HG03095 (cell line): ENCODE data around the gene GAPDH.
"Not testable (repeated sequence)": the region's sequence is repeated elsewhere in the genome, so short reads cannot be mapped to it uniquely, and the experiment has no call there.

Source experiments
- ATAC-seq: cut with Tn5 transposase; IDR thresholded peaks from one replicate; pipeline ENCODE4 v1.9.1; 2021; ENCODE audit warnings: moderate library complexity; ENCODE audit not compliant: unreplicated experiment

The GAPDH gene

DNA sequence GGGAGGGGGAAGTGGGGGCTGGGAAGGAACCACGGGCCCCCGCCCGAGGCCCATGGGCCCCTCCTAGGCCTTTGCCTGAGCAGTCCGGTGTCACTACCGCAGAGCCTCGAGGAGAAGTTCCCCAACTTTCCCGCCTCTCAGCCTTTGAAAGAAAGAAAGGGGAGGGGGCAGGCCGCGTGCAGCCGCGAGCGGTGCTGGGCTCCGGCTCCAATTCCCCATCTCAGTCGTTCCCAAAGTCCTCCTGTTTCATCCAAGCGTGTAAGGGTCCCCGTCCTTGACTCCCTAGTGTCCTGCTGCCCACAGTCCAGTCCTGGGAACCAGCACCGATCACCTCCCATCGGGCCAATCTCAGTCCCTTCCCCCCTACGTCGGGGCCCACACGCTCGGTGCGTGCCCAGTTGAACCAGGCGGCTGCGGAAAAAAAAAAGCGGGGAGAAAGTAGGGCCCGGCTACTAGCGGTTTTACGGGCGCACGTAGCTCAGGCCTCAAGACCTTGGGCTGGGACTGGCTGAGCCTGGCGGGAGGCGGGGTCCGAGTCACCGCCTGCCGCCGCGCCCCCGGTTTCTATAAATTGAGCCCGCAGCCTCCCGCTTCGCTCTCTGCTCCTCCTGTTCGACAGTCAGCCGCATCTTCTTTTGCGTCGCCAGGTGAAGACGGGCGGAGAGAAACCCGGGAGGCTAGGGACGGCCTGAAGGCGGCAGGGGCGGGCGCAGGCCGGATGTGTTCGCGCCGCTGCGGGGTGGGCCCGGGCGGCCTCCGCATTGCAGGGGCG is at the start of gene GAPDH:
TSS of gene GAPDH (plus strand) at position 595 of the 772 bp plus-strand sequence. CDS start 316 bp downstream, outside the sequence.
- peak; percentile 58 for ATAC-seq

DNA sequence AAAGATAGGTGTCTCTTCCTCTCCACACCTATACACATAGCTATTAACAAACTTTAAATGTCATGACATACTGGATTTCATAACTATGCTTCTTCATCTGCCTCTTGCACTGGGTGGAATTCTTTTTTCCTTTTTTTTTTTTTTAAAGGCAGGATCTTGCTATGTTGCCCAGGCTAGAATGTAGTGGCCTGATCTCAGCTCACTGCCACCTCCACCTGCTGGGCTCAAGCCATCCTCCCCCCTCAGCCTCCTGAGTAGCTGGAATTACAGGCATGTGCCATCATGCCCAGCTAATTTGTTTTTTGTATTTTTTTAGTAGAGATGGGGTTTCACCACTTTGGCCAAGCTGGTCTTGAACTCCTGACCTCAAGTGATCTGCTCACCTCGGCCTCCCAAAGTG is 46.1 kb upstream of the GAPDH start:
- no peak for ATAC-seq

DNA sequence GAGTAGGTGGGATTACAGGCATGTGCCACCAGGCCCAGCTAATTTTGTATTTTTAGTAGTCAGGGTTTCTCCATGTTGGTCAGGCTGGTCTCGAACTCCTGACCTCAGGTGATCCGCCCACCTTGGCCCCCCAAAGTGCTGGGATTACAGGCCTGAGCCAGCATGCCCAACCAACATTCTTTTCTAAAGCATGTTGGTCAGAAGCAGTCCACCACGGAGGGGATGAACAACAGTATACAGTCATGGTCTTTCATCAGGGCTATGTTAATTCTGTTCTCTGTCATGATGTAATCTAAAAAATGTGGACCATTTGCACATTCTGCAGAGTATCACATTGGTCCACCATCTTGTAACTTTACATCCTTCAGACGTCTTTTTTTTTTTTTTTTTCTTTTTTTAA is 44.9 kb upstream of the GAPDH start:
- no peak for ATAC-seq

DNA sequence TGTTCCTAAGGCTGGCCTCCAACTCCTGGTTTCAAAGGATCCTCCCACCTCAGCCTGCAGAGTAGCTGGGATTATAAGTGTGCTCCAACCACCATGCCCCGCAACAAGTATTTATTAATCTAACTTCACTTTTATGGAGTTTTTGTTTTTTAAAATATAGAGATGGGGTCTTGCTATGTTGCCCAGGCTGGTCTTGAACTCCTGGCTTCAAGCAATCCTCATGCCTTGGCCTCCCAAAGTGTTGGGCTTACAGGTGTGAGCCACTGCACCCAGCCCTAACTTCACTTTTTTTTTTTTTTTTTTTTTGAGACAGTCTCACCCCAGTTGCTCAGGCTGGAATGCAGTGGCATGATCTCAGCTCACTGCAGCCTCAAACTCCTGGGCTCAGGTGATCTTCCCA is 43.6 kb upstream of the GAPDH start:
- not testable (repeated sequence) for ATAC-seq

DNA sequence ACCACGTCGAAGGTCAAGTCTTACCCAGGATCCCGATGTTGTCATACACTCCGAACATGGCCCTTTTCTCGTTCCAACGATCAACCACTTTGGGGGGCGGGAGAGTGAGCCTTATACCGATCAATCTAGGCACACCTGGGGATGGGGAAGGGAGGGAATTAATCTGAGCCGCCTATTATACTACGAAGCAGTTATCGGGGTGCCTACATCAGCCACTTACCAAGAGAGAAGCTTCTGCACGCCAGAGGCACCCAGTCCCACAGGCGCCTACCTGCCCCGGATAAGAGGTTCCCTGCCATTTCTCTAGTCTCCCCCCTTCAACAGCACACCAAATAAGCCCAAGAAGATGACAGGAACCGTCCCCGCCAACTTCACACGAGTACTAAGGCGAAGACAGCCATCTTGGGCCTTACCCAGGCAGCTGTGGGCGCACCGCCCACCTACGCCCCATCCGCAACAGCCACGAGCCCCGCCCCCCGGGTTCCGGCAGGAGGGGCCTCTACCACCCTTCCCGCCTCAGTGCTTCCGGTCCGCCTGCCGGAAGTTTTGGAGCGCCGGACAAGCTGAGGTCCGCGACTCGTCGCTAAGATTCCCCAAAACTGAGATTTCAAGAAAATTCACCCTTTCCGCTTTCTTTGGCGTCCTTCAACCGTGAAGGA is 41.4 kb upstream of the GAPDH start, which contains the start of gene MRPL51:
TSS of gene MRPL51 (minus strand) at position 425 of the 659 bp plus-strand sequence. CDS start at position 299, 126 bp downstream.
- peak; percentile 51 for ATAC-seq

DNA sequence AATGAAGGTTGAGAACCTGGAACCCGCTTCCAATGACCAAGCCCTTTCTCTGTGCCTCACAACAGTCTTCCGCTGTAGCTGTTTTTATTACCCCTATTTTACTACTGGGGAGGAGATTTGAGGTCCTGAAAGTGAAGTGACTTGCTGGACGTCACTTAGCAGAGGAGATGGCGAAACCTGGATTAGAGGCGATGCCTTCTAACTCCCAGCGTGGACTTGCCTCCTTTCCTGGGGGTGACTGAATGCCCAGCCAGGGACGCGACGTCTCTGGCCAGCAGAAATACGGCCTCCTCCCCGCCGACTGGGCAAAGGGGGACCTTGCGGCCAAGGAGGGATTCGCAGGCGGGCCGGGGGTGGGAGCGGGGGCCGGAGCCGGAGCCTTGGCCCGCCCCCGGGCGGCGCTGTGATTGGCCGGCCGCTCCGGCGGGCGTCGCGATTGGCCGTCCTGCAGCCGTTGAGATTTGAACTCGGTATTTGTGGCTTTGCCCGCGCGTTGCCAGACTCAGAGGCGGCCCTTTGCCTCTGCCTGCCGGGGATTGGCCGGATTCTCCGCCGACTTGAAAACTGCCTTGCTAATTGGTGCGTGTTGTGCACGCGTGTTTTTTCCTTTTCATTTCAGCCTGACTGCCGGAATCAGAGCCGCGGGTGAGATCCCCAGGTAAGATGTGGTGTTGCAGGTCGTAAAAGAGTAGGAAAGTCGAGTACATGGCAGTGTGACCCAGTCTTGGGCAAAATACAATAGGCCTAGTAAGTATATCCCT is 40.6 kb upstream of the GAPDH start, which contains the start of gene NCAPD2:
TSS of gene NCAPD2 (plus strand) at position 606 of the 761 bp plus-strand sequence. CDS start 997 bp downstream, outside the sequence.
- ATAC-seq, result peak; percentile 81

DNA sequence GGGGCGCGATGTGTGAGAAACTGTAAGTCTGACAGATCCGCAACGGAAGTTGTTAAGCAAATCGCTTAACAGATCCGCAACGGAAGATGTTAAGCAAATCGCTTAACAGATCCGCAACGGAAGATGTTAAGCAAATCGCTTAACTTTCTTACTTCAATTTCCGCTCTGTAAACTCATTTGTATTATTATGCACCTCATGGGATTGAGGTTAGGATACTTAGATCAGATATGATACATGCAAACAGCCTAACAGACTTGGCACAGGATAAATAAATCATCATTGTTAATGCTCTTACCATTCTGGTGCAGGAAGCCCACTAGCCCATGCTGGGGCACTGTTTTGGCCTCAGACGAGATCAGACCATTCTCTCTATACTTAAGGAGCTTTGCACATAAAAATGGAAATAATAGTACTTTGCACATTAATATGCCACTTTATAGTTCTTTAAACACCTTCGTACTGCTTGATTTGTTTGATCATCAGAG is 40.0 kb upstream of the GAPDH start:
- ATAC-seq, result no peak

DNA sequence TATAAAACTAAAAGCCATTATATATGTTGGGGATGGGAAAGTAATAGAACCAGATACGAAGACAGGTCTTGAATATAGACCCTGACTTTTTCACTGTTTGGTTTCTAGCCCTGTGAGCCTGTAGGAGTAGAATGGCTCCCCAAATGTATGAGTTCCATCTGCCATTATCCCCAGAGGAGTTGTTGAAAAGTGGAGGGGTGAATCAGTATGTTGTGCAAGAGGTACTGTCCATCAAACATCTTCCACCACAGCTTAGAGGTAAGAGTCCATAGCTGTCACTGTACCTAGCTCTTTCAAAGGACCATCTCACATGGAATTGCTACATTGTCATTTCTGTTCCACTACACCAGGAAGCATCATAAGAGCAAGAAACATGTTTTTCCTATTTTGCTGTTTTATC is 39.3 kb upstream of the GAPDH start:
- ATAC-seq, result no peak

DNA sequence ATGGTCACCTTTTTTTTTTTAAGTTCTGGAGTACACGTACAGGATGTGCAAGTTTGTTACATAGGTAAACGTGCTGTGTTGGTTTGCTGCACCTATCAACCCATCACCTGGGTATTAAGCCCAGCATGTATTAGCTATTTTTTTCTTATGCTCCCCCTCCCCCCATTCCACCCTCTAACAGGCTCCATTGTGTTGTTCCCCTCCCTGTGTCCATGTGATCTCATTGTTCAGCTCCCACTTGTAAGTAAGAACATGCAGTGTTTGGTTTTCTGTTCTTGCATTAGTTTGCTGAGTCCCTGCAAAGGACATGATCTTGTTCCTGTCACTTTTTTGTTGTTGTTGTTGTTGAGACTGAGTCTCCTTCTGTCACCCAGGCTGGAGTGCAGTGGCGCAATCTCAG is 37.0 kb upstream of the GAPDH start:
- ATAC-seq, result not testable (repeated sequence)

DNA sequence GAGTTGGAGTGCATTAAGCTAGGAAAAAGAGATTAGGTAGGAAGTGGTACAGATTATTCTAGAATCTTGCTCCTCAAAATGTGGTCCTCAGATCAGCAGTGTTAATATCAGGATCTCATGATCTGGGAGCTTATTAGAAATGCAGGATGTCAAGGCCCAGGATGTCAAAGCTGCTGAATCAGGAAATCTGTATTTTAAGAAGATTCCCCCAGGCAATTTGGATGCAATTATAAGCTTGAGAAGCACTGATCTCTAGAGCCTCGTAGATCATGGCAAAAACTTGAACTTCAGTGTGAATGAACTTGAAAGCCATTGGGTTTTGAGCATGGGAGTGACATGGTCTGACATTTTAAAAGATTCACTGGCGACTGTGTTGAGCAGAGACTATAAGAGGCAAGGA is 33.9 kb upstream of the GAPDH start:
- no peak for ATAC-seq

DNA sequence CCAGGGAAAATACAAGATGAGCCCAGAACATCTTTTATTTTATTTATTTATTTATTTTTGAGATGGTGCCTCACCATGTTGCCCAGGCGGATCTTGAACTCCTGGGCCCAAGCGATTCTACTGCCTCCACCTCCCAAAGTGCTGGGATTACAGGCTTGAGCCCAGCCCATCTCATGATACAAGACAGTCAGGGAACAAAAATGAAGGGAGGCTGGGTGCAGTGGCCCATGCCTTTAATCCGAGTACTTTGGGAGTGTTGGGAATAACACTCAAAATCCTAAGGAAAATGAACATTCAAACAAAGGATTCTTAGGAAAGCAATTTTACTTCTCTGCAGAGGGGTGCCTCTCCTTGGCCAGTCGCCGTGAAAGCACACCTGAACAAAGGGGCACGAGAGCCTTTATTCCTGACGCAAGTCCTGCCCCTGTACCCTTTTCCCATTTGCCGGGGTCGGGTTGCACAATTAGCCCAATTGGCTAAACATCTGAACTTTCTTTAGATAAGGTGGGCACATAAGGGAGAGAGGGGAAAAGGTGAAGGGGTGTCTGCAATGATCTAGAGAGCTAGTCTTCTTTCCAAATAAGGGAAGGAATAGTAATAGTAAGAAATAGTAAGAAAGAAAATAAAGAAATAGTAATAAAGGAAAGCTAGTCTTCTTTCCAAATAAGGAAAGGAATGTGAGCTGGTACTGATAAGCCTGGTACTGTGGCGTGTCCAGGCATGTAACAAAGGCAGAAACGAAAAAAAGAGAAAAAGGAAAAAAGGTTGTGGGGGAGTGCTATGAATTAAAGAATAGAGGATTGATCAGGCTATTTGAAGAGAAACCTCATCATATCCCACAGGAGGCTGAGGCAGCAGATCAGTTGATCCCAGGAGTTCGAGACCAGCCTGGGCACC is 27.0 kb upstream of the GAPDH start:
- no peak for ATAC-seq

DNA sequence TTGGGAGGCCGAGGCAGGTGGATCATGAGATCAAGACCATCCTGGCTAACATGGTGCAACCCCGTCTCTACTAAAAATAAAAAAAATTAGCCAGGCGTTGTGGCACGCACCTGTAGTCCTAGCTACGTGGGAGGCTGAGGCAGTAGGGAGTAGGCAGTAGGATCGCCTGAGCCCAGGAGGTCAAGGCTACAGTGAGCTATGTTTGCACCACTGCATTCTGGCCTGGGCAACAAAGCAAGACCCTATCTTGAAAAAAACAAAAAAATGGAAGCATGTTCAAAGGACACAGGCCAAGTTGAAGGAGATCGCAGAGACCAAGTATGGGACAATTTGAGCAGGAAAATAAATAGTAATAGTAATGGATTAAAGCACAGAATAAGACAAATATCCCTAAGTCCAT is 26.2 kb upstream of the GAPDH start:
- ATAC-seq, result no peak

DNA sequence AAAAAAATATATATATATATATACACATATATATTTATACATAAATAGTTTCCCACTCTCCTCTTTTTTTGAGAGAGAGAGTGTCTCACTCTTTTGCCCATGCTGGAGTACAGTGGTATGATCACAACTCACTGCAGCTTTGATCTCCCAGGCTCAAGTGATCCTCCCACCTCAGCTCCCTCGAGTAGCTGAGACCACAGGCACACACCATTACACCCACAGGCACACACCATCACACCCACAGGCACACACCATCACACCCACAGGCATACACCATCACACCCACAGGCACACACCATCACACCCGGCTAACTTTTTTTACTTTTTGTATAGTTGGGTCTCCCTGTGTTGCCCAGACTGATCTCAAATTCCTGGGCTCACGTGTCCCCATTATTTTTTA is 14.1 kb upstream of the GAPDH start:
- ATAC-seq, result no peak

DNA sequence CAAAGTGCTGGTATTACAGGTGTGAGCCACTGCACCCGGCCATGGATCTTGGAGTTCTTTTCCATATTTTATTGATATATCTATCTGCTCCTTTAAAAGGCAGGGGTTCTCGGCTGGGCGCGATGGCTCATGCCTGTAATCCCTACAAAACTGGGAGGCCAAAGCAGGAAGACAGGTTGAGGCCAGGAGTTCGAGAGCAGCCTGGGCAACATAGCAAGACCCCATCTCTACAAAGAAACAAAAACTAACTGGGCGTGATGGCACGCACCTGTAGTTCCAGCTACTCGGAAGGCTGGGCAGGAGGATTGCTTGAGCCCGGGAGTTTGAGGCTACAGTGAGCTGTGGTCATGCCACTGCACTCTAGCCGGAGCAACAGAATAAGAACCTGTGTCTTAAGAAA is 12.1 kb upstream of the GAPDH start:
- ATAC-seq, result no peak

DNA sequence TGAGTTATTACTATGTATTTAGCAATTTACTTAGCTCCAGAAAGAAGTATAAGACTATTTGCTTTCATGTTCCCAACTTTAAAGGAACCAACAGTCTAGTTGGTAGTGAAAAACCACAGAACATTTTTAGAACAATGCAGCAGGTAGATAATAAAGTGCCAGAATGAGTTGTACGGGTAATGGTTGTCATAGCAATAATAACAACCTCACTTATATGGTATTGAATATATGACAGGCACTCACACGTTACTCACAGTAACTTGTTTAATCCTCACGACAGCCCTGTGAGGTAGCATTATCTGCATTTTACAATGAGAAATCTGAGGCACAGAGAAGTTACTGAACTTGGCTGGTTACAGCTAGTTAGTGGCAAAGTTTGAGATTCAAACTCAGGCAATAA is 10.6 kb upstream of the GAPDH start:
- ATAC-seq, result no peak

DNA sequence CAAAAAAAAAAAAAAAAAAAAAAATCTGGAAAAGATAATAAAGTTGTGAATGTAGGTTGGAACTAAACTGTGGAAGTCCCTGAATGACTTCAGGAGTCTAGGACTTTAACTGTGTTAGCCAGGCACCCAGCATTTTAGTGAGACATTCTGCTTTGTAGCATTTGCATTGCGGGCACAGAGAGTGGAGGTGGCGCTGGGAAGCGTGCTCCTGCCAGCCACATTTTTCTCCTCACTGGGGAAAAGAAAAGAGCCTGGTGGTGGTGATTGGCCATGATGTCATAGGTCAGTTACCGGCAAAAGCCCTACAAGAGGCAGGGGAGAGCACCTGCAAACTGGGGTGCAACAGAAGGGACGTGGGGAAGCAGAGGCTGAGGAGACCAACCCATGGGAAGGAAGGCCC is 9.7 kb upstream of the GAPDH start:
- no peak for ATAC-seq

DNA sequence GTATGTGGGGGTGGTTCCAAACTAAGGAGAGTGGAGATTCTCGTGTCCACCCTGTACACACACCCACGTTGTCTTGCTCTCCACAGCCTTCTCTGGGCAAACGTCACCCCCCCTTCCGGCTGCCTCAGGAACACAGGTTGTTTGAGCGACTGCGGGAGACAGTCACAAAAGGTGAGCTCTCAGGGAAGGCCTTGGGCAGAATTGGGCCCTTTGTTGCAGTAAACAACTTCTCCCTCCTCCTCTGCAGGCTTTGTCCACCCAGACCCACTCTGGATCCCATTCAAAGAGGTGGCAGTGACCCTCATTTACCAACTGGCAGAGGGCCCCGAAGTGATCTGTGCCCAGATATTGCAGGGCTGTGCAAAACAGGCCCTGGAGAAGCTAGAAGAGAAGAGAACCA is 8.1 kb upstream of the GAPDH start:
- no peak for ATAC-seq

DNA sequence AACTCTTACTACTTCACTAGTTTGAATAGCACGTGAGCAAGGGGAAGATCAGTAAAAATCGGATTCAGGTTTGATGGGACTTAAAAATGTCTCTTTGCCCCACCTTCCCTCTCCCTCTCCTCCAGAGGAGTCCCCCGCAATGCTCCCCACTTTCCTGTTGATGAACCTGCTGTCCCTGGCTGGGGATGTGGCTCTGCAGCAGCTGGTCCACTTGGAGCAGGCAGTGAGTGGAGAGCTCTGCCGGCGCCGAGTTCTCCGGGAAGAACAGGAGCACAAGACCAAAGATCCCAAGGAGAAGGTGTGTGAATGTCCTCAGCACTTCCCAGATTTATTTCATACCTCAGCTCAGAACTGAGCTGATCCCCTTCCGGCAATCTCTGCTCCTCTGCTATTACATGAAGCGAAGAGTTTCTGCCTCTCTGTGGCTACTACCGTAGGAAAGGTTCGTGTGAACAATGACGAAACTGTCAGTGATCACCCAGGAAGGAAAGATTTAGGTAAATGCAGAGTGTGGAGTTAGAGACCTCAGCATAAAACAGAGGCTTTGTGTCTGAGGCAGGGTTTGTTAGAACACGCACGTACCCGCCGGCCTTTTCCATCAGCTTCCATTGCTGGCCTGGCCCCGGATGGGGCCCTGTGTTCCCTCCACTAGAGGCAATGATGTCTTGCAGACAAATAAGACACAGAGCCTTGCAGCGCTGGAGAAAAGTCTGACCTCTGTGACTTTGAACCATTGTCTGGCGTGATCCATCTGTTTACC is 7.4 kb upstream of the GAPDH start:
- ATAC-seq, result no peak

DNA sequence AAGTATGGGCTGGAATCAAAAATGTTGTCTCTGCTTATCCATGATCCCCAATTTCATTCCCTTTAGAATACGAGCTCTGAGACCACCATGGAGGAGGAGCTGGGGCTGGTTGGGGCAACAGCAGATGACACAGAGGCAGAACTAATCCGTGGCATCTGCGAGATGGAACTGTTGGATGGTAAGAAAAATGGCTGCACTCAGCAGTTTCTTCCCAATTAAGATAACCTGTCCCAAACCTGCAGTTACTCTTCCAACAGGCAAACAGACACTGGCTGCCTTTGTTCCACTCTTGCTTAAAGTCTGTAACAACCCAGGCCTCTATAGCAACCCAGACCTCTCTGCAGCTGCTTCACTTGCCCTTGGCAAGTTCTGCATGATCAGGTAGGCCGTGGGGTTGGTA is 6.6 kb upstream of the GAPDH start:
- no peak for ATAC-seq
